ENCODE data around the gene PRKCSH. TPM values are rescaled to one million over a fixed set of nuclear protein-coding genes. Genes with fewer than 3 reads are reported as not detected.

The PRKCSH gene
- total RNA-seq, 4 donors from 2014 or later, result 142 to 198 (median 178) TPM

- Histone ChIP-seq H3K27ac (peak overlapping the region in 2 of 3 donors; percentile 49 to 56), H3K4me1 (peaks cover 15 to 16% of the 10 kb centered on the region in 2 donors), H3K27me3 (no peaks in the 10 kb centered on the region), H3K4me3 (replicated peaks in 1 of 3) (peak overlapping the region; percentile 15 to 60 (median 51)), H3K9me3 (no peaks in the 10 kb centered on the region), H3K36me3 (peaks cover 20 to 30% of the 10 kb centered on the region in 2 donors)
- TF ChIP-seq POLR2A (IDR thresholded peaks at IDR 0.05), result no peak
- no peak for TF ChIP-seq CTCF (IDR thresholded peaks at IDR 0.05)
- WGBS, 2 donors, result 10 to 21% methylated on average over 4 to 8 of the region's 21 CpGs
- no peak for DNase-seq
- intact Hi-C loops (cut with DNase I), result loop anchor here (5.0 kb wide), 1 partner anchor 54 kb away; the partner anchor contains the start of gene EPOR
These were observed 438 bp downstream of the PRKCSH start for GRCh38 chr19:11435833-11436313.

GRCh38 chr19:11437955-11438354, 2.5 kb downstream of the PRKCSH start:
- Histone ChIP-seq H3K4me3 (replicated peaks in 1 of 3) (no peak overlapping the region), H3K27me3 (no peaks in the 10 kb centered on the region), H3K4me1 (peaks cover 15 to 16% of the 10 kb centered on the region in 2 donors), H3K27ac (no peak overlapping the region), H3K9me3 (no peaks in the 10 kb centered on the region), H3K36me3 (peaks cover 34 to 49% of the 10 kb centered on the region in 2 donors)
- DNase-seq, result no peak
- TF ChIP-seq POLR2A (IDR thresholded peaks at IDR 0.05), result no peak
- no peak for TF ChIP-seq CTCF (IDR thresholded peaks at IDR 0.05)
- WGBS, 2 donors, result 86 to 89% methylated on average over 7 to 9 of the region's 9 CpGs
- intact Hi-C loops (cut with DNase I), result loop anchor here (5.0 kb wide), 1 partner anchor 56 kb away; the partner anchor contains the start of gene EPOR

GRCh38 chr19:11444059-11444458, 8.6 kb downstream of the PRKCSH start:
- WGBS, 2 donors, result 76 to 86% methylated on average over 4 to 5 of the region's 5 CpGs
- H3K36me3 ChIP-seq, result peaks cover 56 to 86% of the 10 kb centered on the region in 2 donors
- H3K27me3 ChIP-seq, result no peaks in the 10 kb centered on the region
- no peak for DNase-seq
- no peaks in the 10 kb centered on the region for H3K9me3 ChIP-seq
- no peak overlapping the region for H3K4me3 ChIP-seq (replicated peaks in 1 of 3)
- TF ChIP-seq POLR2A (IDR thresholded peaks at IDR 0.05), result no peak
- TF ChIP-seq CTCF (IDR thresholded peaks at IDR 0.05), result no peak
- H3K27ac ChIP-seq, result no peak overlapping the region
- H3K4me1 ChIP-seq, result no peaks in the 10 kb centered on the region
- intact Hi-C loops (cut with DNase I), result loop anchor here (2.0 kb wide), 1 partner anchor 149 kb away; no protein-coding TSS in a partner anchor

- Histone ChIP-seq H3K9me3 (no peaks in the 10 kb centered on the region), H3K27ac (no peak overlapping the region), H3K4me1 (no peaks in the 10 kb centered on the region), H3K4me3 (replicated peaks in 1 of 3) (no peak overlapping the region), H3K27me3 (no peaks in the 10 kb centered on the region), H3K36me3 (peaks cover 62 to 89% of the 10 kb centered on the region in 2 donors)
- no peak for DNase-seq
- 93 to 94% methylated on average over 8 to 11 of the region's 13 CpGs for WGBS, 2 donors
- intact Hi-C loops (cut with DNase I), result loop anchor here (2.0 kb wide), 1 partner anchor 150 kb away; no protein-coding TSS in a partner anchor
- TF ChIP-seq CTCF (IDR thresholded peaks at IDR 0.05), result no peak
- no peak for TF ChIP-seq POLR2A (IDR thresholded peaks at IDR 0.05)
These were observed 9.7 kb downstream of the PRKCSH start for GRCh38 chr19:11445141-11445540.

- no peak overlapping the region for H3K27ac ChIP-seq
- H3K4me1 ChIP-seq, result no peaks in the 10 kb centered on the region
- intact Hi-C loops (cut with DNase I), result no loop called here
- TF ChIP-seq POLR2A (IDR thresholded peaks at IDR 0.05) (no peak), CTCF (IDR thresholded peaks at IDR 0.05) (no peak)
- H3K9me3 ChIP-seq, result no peaks in the 10 kb centered on the region
- WGBS, 2 donors, result 87 to 94% methylated on average over 9 to 12 of the region's 14 CpGs
- no peak overlapping the region for H3K4me3 ChIP-seq (replicated peaks in 1 of 3)
- H3K27me3 ChIP-seq, result no peaks in the 10 kb centered on the region
- peaks cover 57 to 78% of the 10 kb centered on the region in 2 donors for H3K36me3 ChIP-seq
- DNase-seq, result no peak
These were observed 10.8 kb downstream of the PRKCSH start for GRCh38 chr19:11446271-11446651.
